HG03439 (cell line): ENCODE measurements around the gene PSMB8.

Experiments used
- ATAC-seq: cut with Tn5 transposase; IDR thresholded peaks from one replicate; pipeline ENCODE4 v1.9.1; 2021; ENCODE audit warnings: mild to moderate bottlenecking, moderate library complexity; ENCODE audit not compliant: unreplicated experiment

Gene PSMB8

GRCh38 chr6:32799740-32800139 lies 44.1 kb downstream of the PSMB8 start:
- ATAC-seq = no peak

DNA sequence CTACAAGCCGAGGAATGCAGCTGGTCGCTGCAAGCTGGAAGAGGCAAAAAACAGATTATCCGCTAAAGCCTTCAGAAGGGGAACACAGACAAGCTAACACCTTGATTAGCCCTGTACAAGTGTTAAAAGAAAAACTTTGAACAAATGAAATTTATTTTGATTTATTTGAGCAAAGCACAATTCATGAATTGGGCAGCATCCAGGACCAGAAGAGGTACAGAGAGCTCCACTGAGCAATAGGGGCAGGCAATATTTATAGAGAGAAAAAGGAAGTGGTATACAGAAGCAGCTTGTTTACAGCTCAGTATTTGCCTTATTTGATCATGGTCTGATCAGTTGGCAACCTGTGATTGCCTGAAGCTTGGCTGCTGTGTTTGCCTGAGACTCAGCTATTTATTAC lies 44.7 kb downstream of the PSMB8 start:
- no peak for ATAC-seq

DNA sequence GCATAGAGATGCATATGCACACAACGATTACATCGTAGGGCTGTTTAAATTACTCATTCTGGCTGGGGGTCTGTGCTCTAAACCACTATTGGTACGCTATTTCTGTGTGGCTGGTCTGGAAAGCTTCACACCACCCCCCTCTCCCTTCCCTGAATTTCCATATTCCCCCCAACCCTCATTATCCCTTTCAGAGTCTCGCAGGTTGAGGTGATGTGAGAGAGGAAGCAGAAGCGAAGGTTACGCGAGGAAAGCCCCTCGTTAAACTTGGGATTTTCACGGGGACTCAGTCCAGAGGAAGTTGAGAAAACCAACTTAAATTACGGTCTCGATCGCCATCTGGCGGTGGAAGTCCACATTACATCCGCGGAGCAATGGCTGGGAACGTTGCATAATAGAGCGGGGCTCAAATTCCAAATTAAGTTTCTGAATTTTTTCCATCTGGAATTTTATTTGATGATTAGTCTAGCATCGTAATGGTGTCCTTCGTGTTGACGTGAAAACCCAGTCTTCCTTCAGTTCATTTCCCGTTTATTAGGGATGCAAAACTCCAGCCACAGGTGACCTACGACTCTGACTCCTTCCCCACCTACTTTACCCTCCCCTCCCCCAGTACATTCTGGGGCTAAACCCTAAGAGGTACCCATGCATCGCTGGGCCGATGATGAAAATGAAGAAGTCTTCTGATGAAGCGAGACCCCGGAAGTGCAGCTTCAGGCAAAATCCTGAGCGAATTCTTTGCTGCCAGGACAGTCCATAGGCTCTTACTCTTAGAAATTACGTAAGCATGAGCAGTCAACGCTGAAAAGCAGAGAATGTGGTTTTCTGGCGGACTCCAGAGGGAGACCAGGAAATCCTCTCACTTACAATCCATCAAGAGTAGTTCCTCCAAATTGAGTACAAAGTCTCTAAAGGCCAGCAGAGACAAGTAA lies 46.7 kb downstream of the PSMB8 start:
- ATAC-seq = peak; percentile 71

- no peak for ATAC-seq
Measured at GRCh38 chr6:32794510-32794909, 49.3 kb downstream of the PSMB8 start.

GRCh38 chr6:32792901-32793435 lies 50.9 kb downstream of the PSMB8 start:
- no peak for ATAC-seq
